Muscle of leg (tissue), 11 donors: ENCODE data around the gene LNX2. TPM values are rescaled to one million over a fixed set of nuclear protein-coding genes. Genes with fewer than 3 reads are reported as not detected.

Source experiments
- DNase-seq: peaks from one replicate; pipeline ENCODE4 v3.0.0; 2013
- H3K27ac ChIP-seq: one replicate; pipeline ENCODE4 v1.5.1; 2013; ENCODE audit warnings: mild to moderate bottlenecking, low read length, control low read depth
- H3K27me3 ChIP-seq: one replicate; pipeline ENCODE4 v1.6.1; 2013; ENCODE audit warnings: low read length; ENCODE audit not compliant: control insufficient read depth, insufficient read depth
- H3K36me3 ChIP-seq: one replicate; pipeline ENCODE4 v1.6.1; 2013; ENCODE audit warnings: low read length; ENCODE audit not compliant: control insufficient read depth, insufficient read depth
- H3K4me1 ChIP-seq: one replicate; pipeline ENCODE4 v1.6.1; 2013; ENCODE audit warnings: low read length; ENCODE audit not compliant: control insufficient read depth, insufficient read depth
- H3K4me3 ChIP-seq: one replicate; pipeline ENCODE4 v1.5.1; 2013; ENCODE audit warnings: low read length, control low read depth
- H3K9me3 ChIP-seq: replicated peaks from 2 replicates; pipeline ENCODE4 v1.6.1; 2013; ENCODE audit warnings: low read depth, low read length; ENCODE audit not compliant: control insufficient read depth
- WGBS: methylation state at CpG from one replicate; pipeline ENCODE4 v1.1.5; 2013; ENCODE audit warnings: missing lambda C conversion rate; ENCODE audit not compliant: insufficient coverage; 5-methylcytosine and 5-hydroxymethylcytosine counted together
- polyA plus RNA-seq, 8 donors: library from polyadenylated mRNA; unstranded; fragments of 120-200 nt; gene quantifications; one replicate each; pipeline versions ENCODE4 v1.2.1 to v1.2.3, GENCODE V29; 2013; ENCODE audit warnings: inconsistent platforms in 1 of 8, low replicate concordance in 1 of 8; ENCODE audit not compliant: insufficient read length in 8 of 8, insufficient read depth in 1 of 8
- total RNA-seq: library from RNA; stranded (reverse); fragments of 120-200 nt; gene quantifications from one replicate; pipeline ENCODE4 v1.2.4, GENCODE V29; 2013

Gene LNX2
- total and polyA plus RNA-seq, 9 donors: 3.9 to 7.1 (median 5.2) TPM

GRCh38 chr13:27638521-27638920 is 18.2 kb upstream of the LNX2 start:
- peak; percentile 86 for DNase-seq
- peak overlapping the region; percentile 9 for H3K27ac ChIP-seq
- no CpG with 5 or more reads among the region's 2 CpGs for WGBS

GRCh38 chr13:27638001-27638400 is 17.7 kb upstream of the LNX2 start:
- no CpG with 5 or more reads among the region's 1 CpG for WGBS
- Histone ChIP-seq H3K4me1 (no peaks in the 10 kb centered on the region), H3K27me3 (no peaks in the 10 kb centered on the region), H3K9me3 (no peaks in the 10 kb centered on the region), H3K27ac (no peak overlapping the region), H3K4me3 (no peak overlapping the region), H3K36me3 (peaks cover 5% of the 10 kb centered on the region)
- no peak for DNase-seq

More at GRCh38 chr13:27638521-27638920, 18.2 kb upstream of the LNX2 start:
- no peaks in the 10 kb centered on the region for H3K9me3 ChIP-seq
- H3K4me1 ChIP-seq: no peaks in the 10 kb centered on the region
- H3K4me3 ChIP-seq: no peak overlapping the region
- peaks cover 3% of the 10 kb centered on the region for H3K36me3 ChIP-seq
- H3K27me3 ChIP-seq: no peaks in the 10 kb centered on the region

GRCh38 chr13:27637289-27637626 is 16.9 kb upstream of the LNX2 start:
- no CpG with 5 or more reads among the region's 1 CpG for WGBS
- no peak overlapping the region for H3K4me3 ChIP-seq
- H3K4me1 ChIP-seq: no peaks in the 10 kb centered on the region
- no peak overlapping the region for H3K27ac ChIP-seq
- peaks cover 7% of the 10 kb centered on the region for H3K36me3 ChIP-seq
- no peaks in the 10 kb centered on the region for H3K9me3 ChIP-seq
- DNase-seq: no peak
- H3K27me3 ChIP-seq: no peaks in the 10 kb centered on the region

- 100% methylated on average over 1 of the region's 6 CpGs for WGBS
- Histone ChIP-seq H3K9me3 (no peaks in the 10 kb centered on the region), H3K36me3 (peaks cover 8% of the 10 kb centered on the region), H3K27ac (no peak overlapping the region), H3K4me3 (no peak overlapping the region), H3K27me3 (no peaks in the 10 kb centered on the region), H3K4me1 (no peaks in the 10 kb centered on the region)
- DNase-seq: no peak
These were observed 16.4 kb upstream of the LNX2 start for GRCh38 chr13:27636589-27637288.

- DNase-seq: no peak
- WGBS: no CpG with 5 or more reads among the region's 1 CpG
- peaks cover 9% of the 10 kb centered on the region for H3K36me3 ChIP-seq
- H3K9me3 ChIP-seq: no peaks in the 10 kb centered on the region
- no peak overlapping the region for H3K4me3 ChIP-seq
- no peaks in the 10 kb centered on the region for H3K27me3 ChIP-seq
- no peaks in the 10 kb centered on the region for H3K4me1 ChIP-seq
- no peak overlapping the region for H3K27ac ChIP-seq
These were observed 14.9 kb upstream of the LNX2 start for GRCh38 chr13:27635266-27635665.

- no peak for DNase-seq
- 88% methylated on average over 3 of the region's 3 CpGs for WGBS
- H3K36me3 ChIP-seq: peaks cover 9% of the 10 kb centered on the region
- no peaks in the 10 kb centered on the region for H3K4me1 ChIP-seq
- no peak overlapping the region for H3K4me3 ChIP-seq
- H3K9me3 ChIP-seq: no peaks in the 10 kb centered on the region
- H3K27ac ChIP-seq: no peak overlapping the region
- H3K27me3 ChIP-seq: no peaks in the 10 kb centered on the region
These were observed 14.5 kb upstream of the LNX2 start for GRCh38 chr13:27634791-27635190.

GRCh38 chr13:27634231-27634630 is 13.9 kb upstream of the LNX2 start:
- WGBS: no CpG with 5 or more reads among the region's 2 CpGs
- peaks cover 9% of the 10 kb centered on the region for H3K36me3 ChIP-seq
- H3K27me3 ChIP-seq: no peaks in the 10 kb centered on the region
- no peak overlapping the region for H3K4me3 ChIP-seq
- DNase-seq: no peak
- H3K9me3 ChIP-seq: no peaks in the 10 kb centered on the region
- H3K4me1 ChIP-seq: no peaks in the 10 kb centered on the region
- H3K27ac ChIP-seq: no peak overlapping the region

- H3K4me1 ChIP-seq: no peaks in the 10 kb centered on the region
- no peak overlapping the region for H3K4me3 ChIP-seq
- 100% methylated on average over 1 of the region's 1 CpG for WGBS
- no peak for DNase-seq
- H3K36me3 ChIP-seq: peaks cover 11% of the 10 kb centered on the region
- H3K27me3 ChIP-seq: no peaks in the 10 kb centered on the region
- H3K9me3 ChIP-seq: no peaks in the 10 kb centered on the region
- no peak overlapping the region for H3K27ac ChIP-seq
These were observed 12.3 kb upstream of the LNX2 start for GRCh38 chr13:27632648-27633047.

GRCh38 chr13:27632214-27632613 is 11.9 kb upstream of the LNX2 start:
- no peaks in the 10 kb centered on the region for H3K4me1 ChIP-seq
- no CpG with 5 or more reads among the region's 4 CpGs for WGBS
- H3K27me3 ChIP-seq: no peaks in the 10 kb centered on the region
- H3K9me3 ChIP-seq: no peaks in the 10 kb centered on the region
- peaks cover 11% of the 10 kb centered on the region for H3K36me3 ChIP-seq
- no peak overlapping the region for H3K4me3 ChIP-seq
- no peak overlapping the region for H3K27ac ChIP-seq
- no peak for DNase-seq

- no peaks in the 10 kb centered on the region for H3K27me3 ChIP-seq
- DNase-seq: no peak
- WGBS: no CpG with 5 or more reads among the region's 2 CpGs
- peaks cover 11% of the 10 kb centered on the region for H3K36me3 ChIP-seq
- no peaks in the 10 kb centered on the region for H3K9me3 ChIP-seq
- no peak overlapping the region for H3K4me3 ChIP-seq
- no peaks in the 10 kb centered on the region for H3K4me1 ChIP-seq
- H3K27ac ChIP-seq: no peak overlapping the region
These were observed 11.3 kb upstream of the LNX2 start for GRCh38 chr13:27631665-27632064.

- Histone ChIP-seq H3K27me3 (no peaks in the 10 kb centered on the region), H3K27ac (no peak overlapping the region), H3K4me3 (no peak overlapping the region), H3K4me1 (no peaks in the 10 kb centered on the region), H3K9me3 (no peaks in the 10 kb centered on the region), H3K36me3 (peaks cover 11% of the 10 kb centered on the region)
- no peak for DNase-seq
- 86% methylated on average over 1 of the region's 4 CpGs for WGBS
These were observed 10.8 kb upstream of the LNX2 start for GRCh38 chr13:27631156-27631555.
